HCEC 1CT (cell line): ENCODE data around the gene SPIRE1.
A peak's percentile ranks its signal among the peaks of the same experiment; 100 is the strongest.
"Not testable (repeated sequence)": the region's sequence is repeated elsewhere in the genome, so short reads cannot be mapped to it uniquely, and the experiment has no call there.

Experiments
- DNase-seq: peaks from one replicate; pipeline ENCODE4 v3.0.0-alpha.2; 2017

The SPIRE1 gene

GRCh38 chr18:12551943-12552878 lies 105.7 kb downstream of the SPIRE1 start:
- peak; percentile 54 for DNase-seq

GRCh38 chr18:12551466-12551865 lies 106.4 kb downstream of the SPIRE1 start:
- not testable (repeated sequence) for DNase-seq

- peak; percentile 30 for DNase-seq
Observed at GRCh38 chr18:12543697-12544096, 114.2 kb downstream of the SPIRE1 start.

GRCh38 chr18:12540751-12541150 lies 117.2 kb downstream of the SPIRE1 start:
- no peak for DNase-seq

- DNase-seq = not testable (repeated sequence)
Observed at GRCh38 chr18:12539158-12539557, 118.7 kb downstream of the SPIRE1 start.

GRCh38 chr18:12534820-12535219 lies 123.1 kb downstream of the SPIRE1 start:
- DNase-seq = no peak

- DNase-seq = no peak
Observed at GRCh38 chr18:12532661-12533060, 125.2 kb downstream of the SPIRE1 start.

GRCh38 chr18:12531749-12532148 lies 126.2 kb downstream of the SPIRE1 start:
- no peak for DNase-seq

GRCh38 chr18:12520442-12520992 lies 137.4 kb downstream of the SPIRE1 start:
- DNase-seq = peak; percentile 42

GRCh38 chr18:12518832-12519531 lies 138.9 kb downstream of the SPIRE1 start:
- no peak for DNase-seq

- DNase-seq = peak; percentile 43
Observed at GRCh38 chr18:12518326-12518725, 139.6 kb downstream of the SPIRE1 start.

- no peak for DNase-seq
Observed at GRCh38 chr18:12517142-12517825, 140.6 kb downstream of the SPIRE1 start.

GRCh38 chr18:12516049-12516630 lies 141.8 kb downstream of the SPIRE1 start:
- no peak for DNase-seq

- DNase-seq = no peak
Observed at GRCh38 chr18:12515550-12515949, 142.4 kb downstream of the SPIRE1 start.

GRCh38 chr18:12507007-12507406 lies 150.9 kb downstream of the SPIRE1 start:
- no peak for DNase-seq

- DNase-seq = no peak
Observed at GRCh38 chr18:12500986-12501385, 156.9 kb downstream of the SPIRE1 start.

GRCh38 chr18:12497839-12498238 lies 160.1 kb downstream of the SPIRE1 start:
- DNase-seq = no peak

GRCh38 chr18:12497296-12497695 lies 160.6 kb downstream of the SPIRE1 start:
- no peak for DNase-seq

- DNase-seq = no peak
Observed at GRCh38 chr18:12492907-12493306, 165.0 kb downstream of the SPIRE1 start.

- DNase-seq = no peak
Observed at GRCh38 chr18:12491611-12492435, 166.1 kb downstream of the SPIRE1 start.

- no peak for DNase-seq
Observed at GRCh38 chr18:12485479-12486105, 172.3 kb downstream of the SPIRE1 start.
